Osteocyte (in vitro differentiated cells): ENCODE results near the gene DAZAP1. TPM values are rescaled to one million over a fixed set of nuclear protein-coding genes. Genes with fewer than 3 reads are reported as not detected.

Source experiments
- DNase-seq: peaks from one replicate; pipeline ENCODE4 v3.0.0; 2021; ENCODE audit warnings: mixed read lengths; ENCODE audit not compliant: unreplicated experiment; ENCODE audit errors: extremely low spot score
- H3K27ac Mint-ChIP-seq: one replicate; pipeline ENCODE4 v1.8.0; 2021; ENCODE audit warnings: mild to moderate bottlenecking, mixed read lengths; ENCODE audit not compliant: unreplicated experiment
- H3K27me3 Mint-ChIP-seq: one replicate; pipeline ENCODE4 v1.8.0; 2021; ENCODE audit warnings: mixed read lengths; ENCODE audit not compliant: unreplicated experiment
- H3K36me3 Mint-ChIP-seq: one replicate; pipeline ENCODE4 v1.8.0; 2021; ENCODE audit warnings: mixed read lengths; ENCODE audit not compliant: unreplicated experiment
- H3K4me1 Mint-ChIP-seq: one replicate; pipeline ENCODE4 v1.8.0; 2021; ENCODE audit warnings: mixed read lengths; ENCODE audit not compliant: unreplicated experiment
- H3K4me3 Mint-ChIP-seq: one replicate; pipeline ENCODE4 v1.8.0; 2021; ENCODE audit warnings: mild to moderate bottlenecking, moderate library complexity, mixed read lengths; ENCODE audit not compliant: unreplicated experiment
- H3K9me3 Mint-ChIP-seq: one replicate; pipeline ENCODE4 v1.8.0; 2021; ENCODE audit warnings: mixed read lengths; ENCODE audit not compliant: unreplicated experiment
- total RNA-seq: library from RNA; stranded (reverse); gene quantifications from 2 replicates; pipeline ENCODE4 v1.2.1, GENCODE V29; 2021
- TF ChIP-seq, protein P1 (sequence below): fragments of 200-600 bp; sonication (generic); IDR thresholded peaks from 2 replicates; pipeline ENCODE4 v1.5.0; 2021; ENCODE audit warnings: antibody characterized with exemption, mild to moderate bottlenecking, moderate library complexity

DAZAP1 gene
- total RNA-seq, 1 donor from 2014 or later: 101 TPM

- Mint-ChIP-seq H3K36me3 (peaks cover 22% of the 10 kb centered on the region), H3K4me1 (no peaks in the 10 kb centered on the region), H3K27ac (no peak overlapping the region), H3K27me3 (no peaks in the 10 kb centered on the region), H3K9me3 (no peaks in the 10 kb centered on the region), H3K4me3 (no peak overlapping the region)
- DNase-seq: no peak
- TF ChIP-seq, protein P1, sequence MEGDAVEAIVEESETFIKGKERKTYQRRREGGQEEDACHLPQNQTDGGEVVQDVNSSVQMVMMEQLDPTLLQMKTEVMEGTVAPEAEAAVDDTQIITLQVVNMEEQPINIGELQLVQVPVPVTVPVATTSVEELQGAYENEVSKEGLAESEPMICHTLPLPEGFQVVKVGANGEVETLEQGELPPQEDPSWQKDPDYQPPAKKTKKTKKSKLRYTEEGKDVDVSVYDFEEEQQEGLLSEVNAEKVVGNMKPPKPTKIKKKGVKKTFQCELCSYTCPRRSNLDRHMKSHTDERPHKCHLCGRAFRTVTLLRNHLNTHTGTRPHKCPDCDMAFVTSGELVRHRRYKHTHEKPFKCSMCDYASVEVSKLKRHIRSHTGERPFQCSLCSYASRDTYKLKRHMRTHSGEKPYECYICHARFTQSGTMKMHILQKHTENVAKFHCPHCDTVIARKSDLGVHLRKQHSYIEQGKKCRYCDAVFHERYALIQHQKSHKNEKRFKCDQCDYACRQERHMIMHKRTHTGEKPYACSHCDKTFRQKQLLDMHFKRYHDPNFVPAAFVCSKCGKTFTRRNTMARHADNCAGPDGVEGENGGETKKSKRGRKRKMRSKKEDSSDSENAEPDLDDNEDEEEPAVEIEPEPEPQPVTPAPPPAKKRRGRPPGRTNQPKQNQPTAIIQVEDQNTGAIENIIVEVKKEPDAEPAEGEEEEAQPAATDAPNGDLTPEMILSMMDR: no peak
These were observed 34.3 kb upstream of the DAZAP1 start for GRCh38 chr19:1373042-1373533.

DNA sequence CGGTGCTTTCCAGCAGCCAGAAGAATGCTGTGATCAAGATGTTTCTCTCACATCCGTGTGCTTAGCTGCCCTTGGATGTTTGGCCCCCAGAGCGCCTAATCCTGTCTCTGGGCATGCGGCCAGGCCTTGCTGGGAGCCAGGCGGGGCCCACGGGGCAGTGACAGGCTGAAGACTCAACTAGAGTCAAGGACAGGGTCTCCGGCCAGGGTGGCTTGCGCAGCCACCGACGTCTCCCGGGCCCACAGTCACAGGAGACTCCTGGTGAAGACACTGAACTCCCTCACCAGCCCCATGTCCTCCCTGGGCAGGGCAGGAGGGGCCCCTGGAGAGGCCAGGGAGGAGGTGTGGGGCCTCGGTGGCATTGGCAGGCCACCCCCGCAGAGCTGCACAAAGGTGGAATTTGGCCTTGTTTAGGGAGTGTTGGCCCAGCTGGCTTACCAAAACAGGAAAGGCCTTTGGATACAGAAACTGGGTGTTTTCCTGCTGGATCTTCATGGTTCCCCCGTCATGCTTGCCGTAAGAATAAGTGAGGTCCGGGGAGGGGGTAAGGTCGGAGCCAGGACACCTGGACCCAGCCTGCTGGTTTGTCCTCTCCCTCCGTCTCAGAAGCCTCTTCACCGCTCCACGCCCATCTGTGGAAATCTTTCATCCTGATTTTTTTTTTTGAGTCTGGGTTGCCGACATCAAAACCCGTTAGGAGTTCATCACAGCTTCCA is 33.7 kb upstream of the DAZAP1 start:
- Mint-ChIP-seq H3K27ac (no peak overlapping the region), H3K9me3 (no peaks in the 10 kb centered on the region), H3K4me3 (no peak overlapping the region), H3K4me1 (no peaks in the 10 kb centered on the region), H3K27me3 (no peaks in the 10 kb centered on the region), H3K36me3 (peaks cover 22% of the 10 kb centered on the region)
- TF ChIP-seq, protein P1: no peak
- no peak for DNase-seq

- no peaks in the 10 kb centered on the region for H3K27me3 Mint-ChIP-seq
- H3K36me3 Mint-ChIP-seq: peaks cover 22% of the 10 kb centered on the region
- TF ChIP-seq, protein P1: no peak
- no peak for DNase-seq
- H3K4me1 Mint-ChIP-seq: no peaks in the 10 kb centered on the region
- no peaks in the 10 kb centered on the region for H3K9me3 Mint-ChIP-seq
- no peak overlapping the region for H3K4me3 Mint-ChIP-seq
- H3K27ac Mint-ChIP-seq: no peak overlapping the region
These were observed 33.2 kb upstream of the DAZAP1 start for GRCh38 chr19:1374250-1374577.

DNA sequence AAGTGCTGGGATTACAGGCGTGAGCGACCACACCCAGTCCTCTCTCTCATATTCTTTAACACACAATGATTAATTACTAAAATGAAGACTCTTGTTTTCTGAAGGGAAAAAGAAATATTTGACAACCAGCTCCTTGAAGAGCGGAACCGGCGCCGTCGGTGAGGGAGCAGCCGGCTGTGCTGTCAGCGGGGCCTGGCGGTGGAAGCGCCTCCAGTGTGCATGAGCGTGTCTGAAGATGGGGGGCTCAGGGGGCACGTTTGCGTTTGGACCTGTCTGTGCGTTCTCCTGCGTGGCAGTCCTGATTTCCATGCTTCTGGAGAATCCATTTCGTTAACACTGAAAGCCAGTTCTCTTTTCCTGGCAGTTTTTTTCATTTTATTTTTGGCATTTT is 31.0 kb upstream of the DAZAP1 start:
- Mint-ChIP-seq H3K4me3 (no peak overlapping the region), H3K36me3 (peaks cover 17% of the 10 kb centered on the region), H3K9me3 (no peaks in the 10 kb centered on the region), H3K4me1 (peaks cover 4% of the 10 kb centered on the region), H3K27ac (no peak overlapping the region), H3K27me3 (no peaks in the 10 kb centered on the region)
- TF ChIP-seq, protein P1: no peak
- DNase-seq: no peak

- Mint-ChIP-seq H3K4me1 (peaks cover 6% of the 10 kb centered on the region), H3K9me3 (no peaks in the 10 kb centered on the region), H3K27ac (no peak overlapping the region), H3K27me3 (no peaks in the 10 kb centered on the region), H3K36me3 (peaks cover 15% of the 10 kb centered on the region), H3K4me3 (no peak overlapping the region)
- TF ChIP-seq, protein P1: no peak
- no peak for DNase-seq
These were observed 30.0 kb upstream of the DAZAP1 start for GRCh38 chr19:1377176-1377964.
